Measurements from ENCODE around the gene LONP2. TPM values are rescaled to one million over a fixed set of nuclear protein-coding genes. Genes with fewer than 3 reads are reported as not detected.
A peak's percentile ranks its signal among the peaks of the same experiment; 100 is the strongest.

Gene LONP2
- total and polyA plus RNA-seq, 10 of the 15 experiments (the other 5 are each of a cell fraction or from before 2014, with no cell fraction given) = 8.3 to 48.0 (median 34.8) TPM

- Histone ChIP-seq H3K4me1 (ENCODE audit: control insufficient read depth, insufficient read depth, low read length) (no peaks in the 10 kb centered on the region), H3K79me2 (ENCODE audit: control insufficient read depth, insufficient read depth, low read length) (no peaks in the 10 kb centered on the region), H3K36me3 (ENCODE audit: control insufficient read depth in 2 of 2, insufficient read depth in 2 of 2, low read length in 1 of 2) (peaks cover 0 to 13% of the 10 kb centered on the region in 2 experiments; a peak in 1 of 4 replicates), H3K27me3 (replicated peaks in 1 of 2; ENCODE audit: control insufficient read depth in 2 of 2, insufficient read depth in 2 of 2, low read length in 1 of 2) (no peaks in the 10 kb centered on the region), H3K9me3 (replicated peaks; ENCODE audit: control insufficient read depth, insufficient read depth, low read length) (no peaks in the 10 kb centered on the region), H4K20me1 (ENCODE audit: control insufficient read depth, insufficient read depth) (no peaks in the 10 kb centered on the region), H3K9ac (ENCODE audit: control insufficient read depth, insufficient read depth, low read length) (no peak overlapping the region), H3K4me3 (no peak overlapping the region), H3K27ac (ENCODE audit: control insufficient read depth, insufficient read depth) (no peak overlapping the region), H3K4me2 (ENCODE audit: control insufficient read depth, insufficient read depth) (no peak overlapping the region), H2AFZ (ENCODE audit: control insufficient read depth, low read depth, low read length) (no peak overlapping the region)
- ChIA-PET RAD21 (ENCODE audit: unreplicated experiment) (interaction anchor here (1.1 kb wide), 1 partner anchor 38 kb away, joined by 3 read pairs; no protein-coding TSS in a partner anchor), CTCF (interaction anchor here (0.6 to 0.7 kb wide), 2 partner anchors 10 to 529 kb away, joined by 3 to 4 read pairs; no protein-coding TSS in a partner anchor), SMC1A (ENCODE audit: uncharacterized antibody, unreplicated experiment) (interaction anchor here (0.7 to 1.0 kb wide), 2 partner anchors 9 to 14 kb away, joined by 3 read pairs; no protein-coding TSS in a partner anchor), POLR2A (no interaction called here)
- 3% methylated on average over 2 of the region's 2 CpGs for WGBS (ENCODE audit: insufficient coverage, insufficient replicate concordance, low lambda C conversion rate, missing lambda C conversion rate)
- TF ChIP-seq MYB (IDR thresholded peaks at IDR 0.05; ENCODE audit: borderline replicate concordance, low read depth, low read length) = no peak
- no peak for TF ChIP-seq TCF7 (IDR thresholded peaks at IDR 0.05; ENCODE audit: borderline replicate concordance)
- TF ChIP-seq MEF2A (IDR thresholded peaks at IDR 0.05; ENCODE audit: insufficient read depth, low read depth, low read length) = no peak
- TF ChIP-seq ESRRA (IDR thresholded peaks at IDR 0.05; ENCODE audit: low read length) = no peak
- TF ChIP-seq SMC3 (IDR thresholded peaks at IDR 0.05; ENCODE audit: borderline replicate concordance, low read length) = no peak
- TF ChIP-seq FOS (IDR thresholded peaks at IDR 0.05; ENCODE audit: borderline replicate concordance, extremely low read depth, insufficient read length) = no peak
- in situ Hi-C loops (cut with MboI) (no loop called here), intact Hi-C loops (cut with micrococcal nuclease; ENCODE audit: unreplicated experiment) (no loop called here)
- ATAC-seq = no peak
- BruUV-seq (replicated peaks) = no TSS peak
- no peak for FAIRE-seq
- DNase-seq (ENCODE audit: low read depth, low spot score) = no peak
Measured at GRCh38 chr16:48280546-48280945, 36.4 kb downstream of the LONP2 start.

GRCh38 chr16:48282636-48283263 is 38.6 kb downstream of the LONP2 start:
- no peaks in the 10 kb centered on the region for H3K4me1 ChIP-seq (ENCODE audit: control insufficient read depth, insufficient read depth, low read length)
- 100% methylated on average over 2 of the region's 2 CpGs for WGBS (ENCODE audit: insufficient coverage, insufficient replicate concordance, low lambda C conversion rate, missing lambda C conversion rate)
- no peaks in the 10 kb centered on the region for H4K20me1 ChIP-seq (ENCODE audit: control insufficient read depth, insufficient read depth)
- ChIA-PET RAD21 (ENCODE audit: unreplicated experiment) (interaction anchor here (0.7 to 1.5 kb wide), 5 partner anchors 9 to 347 kb away, joined by 3 read pairs; no protein-coding TSS in a partner anchor), SMC1A (ENCODE audit: uncharacterized antibody, unreplicated experiment) (interaction anchor here (0.8 to 1.6 kb wide), 2 partner anchors 9 to 350 kb away, joined by 3 read pairs; no protein-coding TSS in a partner anchor), POLR2A (no interaction called here), CTCF (interaction anchor here (1.5 to 1.8 kb wide), 2 partner anchors 340 to 348 kb away, joined by 5 to 6 read pairs; no protein-coding TSS in a partner anchor)
- intact Hi-C loops (cut with micrococcal nuclease; ENCODE audit: unreplicated experiment) = no loop called here
- no peaks in the 10 kb centered on the region for H3K27me3 ChIP-seq (replicated peaks in 1 of 2; ENCODE audit: control insufficient read depth in 2 of 2, insufficient read depth in 2 of 2, low read length in 1 of 2)
- no peak overlapping the region for H3K4me2 ChIP-seq (ENCODE audit: control insufficient read depth, insufficient read depth)
- H3K27ac ChIP-seq (ENCODE audit: control insufficient read depth, insufficient read depth) = no peak overlapping the region
- H3K4me3 ChIP-seq = no peak overlapping the region
- H3K79me2 ChIP-seq (ENCODE audit: control insufficient read depth, insufficient read depth, low read length) = no peaks in the 10 kb centered on the region
- H2AFZ ChIP-seq (ENCODE audit: control insufficient read depth, low read depth, low read length) = no peak overlapping the region
- DNase-seq (ENCODE audit: low read depth, low spot score) (no peak), FAIRE-seq (no peak), ATAC-seq (no peak)
- in situ Hi-C loops (cut with MboI) = no loop called here
- H3K9me3 ChIP-seq (replicated peaks; ENCODE audit: control insufficient read depth, insufficient read depth, low read length) = peaks cover 13% of the 10 kb centered on the region
- H3K36me3 ChIP-seq (ENCODE audit: control insufficient read depth in 2 of 2, insufficient read depth in 2 of 2, low read length in 1 of 2) = peaks cover 6 to 15% of the 10 kb centered on the region in 2 experiments
- no peak overlapping the region for H3K9ac ChIP-seq (ENCODE audit: control insufficient read depth, insufficient read depth, low read length)
- BruUV-seq (replicated peaks) = TSS peak; percentile 34
- no peak for TF ChIP-seq MEF2A (IDR thresholded peaks at IDR 0.05; ENCODE audit: insufficient read depth, low read depth, low read length)
- TF ChIP-seq KLF5 (IDR thresholded peaks at IDR 0.05; ENCODE audit: partially characterized antibody) = no peak
- TF ChIP-seq CBFB (IDR thresholded peaks at IDR 0.05; ENCODE audit: low read depth) = no peak
- TF ChIP-seq, protein P1, sequence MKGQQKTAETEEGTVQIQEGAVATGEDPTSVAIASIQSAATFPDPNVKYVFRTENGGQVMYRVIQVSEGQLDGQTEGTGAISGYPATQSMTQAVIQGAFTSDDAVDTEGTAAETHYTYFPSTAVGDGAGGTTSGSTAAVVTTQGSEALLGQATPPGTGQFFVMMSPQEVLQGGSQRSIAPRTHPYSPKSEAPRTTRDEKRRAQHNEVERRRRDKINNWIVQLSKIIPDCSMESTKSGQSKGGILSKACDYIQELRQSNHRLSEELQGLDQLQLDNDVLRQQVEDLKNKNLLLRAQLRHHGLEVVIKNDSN (IDR thresholded peaks at IDR 0.05; ENCODE audit: borderline replicate concordance, extremely low read length, insufficient read depth, low read depth, low read length) = no peak
- TF ChIP-seq, protein P2, sequence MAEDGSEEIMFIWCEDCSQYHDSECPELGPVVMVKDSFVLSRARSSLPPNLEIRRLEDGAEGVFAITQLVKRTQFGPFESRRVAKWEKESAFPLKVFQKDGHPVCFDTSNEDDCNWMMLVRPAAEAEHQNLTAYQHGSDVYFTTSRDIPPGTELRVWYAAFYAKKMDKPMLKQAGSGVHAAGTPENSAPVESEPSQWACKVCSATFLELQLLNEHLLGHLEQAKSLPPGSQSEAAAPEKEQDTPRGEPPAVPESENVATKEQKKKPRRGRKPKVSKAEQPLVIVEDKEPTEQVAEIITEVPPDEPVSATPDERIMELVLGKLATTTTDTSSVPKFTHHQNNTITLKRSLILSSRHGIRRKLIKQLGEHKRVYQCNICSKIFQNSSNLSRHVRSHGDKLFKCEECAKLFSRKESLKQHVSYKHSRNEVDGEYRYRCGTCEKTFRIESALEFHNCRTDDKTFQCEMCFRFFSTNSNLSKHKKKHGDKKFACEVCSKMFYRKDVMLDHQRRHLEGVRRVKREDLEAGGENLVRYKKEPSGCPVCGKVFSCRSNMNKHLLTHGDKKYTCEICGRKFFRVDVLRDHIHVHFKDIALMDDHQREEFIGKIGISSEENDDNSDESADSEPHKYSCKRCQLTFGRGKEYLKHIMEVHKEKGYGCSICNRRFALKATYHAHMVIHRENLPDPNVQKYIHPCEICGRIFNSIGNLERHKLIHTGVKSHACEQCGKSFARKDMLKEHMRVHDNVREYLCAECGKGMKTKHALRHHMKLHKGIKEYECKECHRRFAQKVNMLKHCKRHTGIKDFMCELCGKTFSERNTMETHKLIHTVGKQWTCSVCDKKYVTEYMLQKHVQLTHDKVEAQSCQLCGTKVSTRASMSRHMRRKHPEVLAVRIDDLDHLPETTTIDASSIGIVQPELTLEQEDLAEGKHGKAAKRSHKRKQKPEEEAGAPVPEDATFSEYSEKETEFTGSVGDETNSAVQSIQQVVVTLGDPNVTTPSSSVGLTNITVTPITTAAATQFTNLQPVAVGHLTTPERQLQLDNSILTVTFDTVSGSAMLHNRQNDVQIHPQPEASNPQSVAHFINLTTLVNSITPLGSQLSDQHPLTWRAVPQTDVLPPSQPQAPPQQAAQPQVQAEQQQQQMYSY (CRISPR knock-in tag; IDR thresholded peaks at IDR 0.05) = no peak
- no peak for TF ChIP-seq SRF (IDR thresholded peaks at IDR 0.05; ENCODE audit: low read depth in 2 of 2, low read length in 2 of 2)
